BE2C (cell line): ENCODE measurements around the gene IRF2BP1.

ENCODE experiments used
- DNase-seq: peaks from one replicate; pipeline ENCODE4 v3.0.0-alpha.2; 2020
- H3K27me3 ChIP-seq: fragments of 250-450 bp; sonication (Bioruptor Pico); 2 replicates; pipeline ENCODE4 v1.5.1; 2020; ENCODE audit warnings: mild to moderate bottlenecking
- H3K36me3 ChIP-seq: fragments of 250-450 bp; sonication (Bioruptor Pico); 2 replicates; pipeline ENCODE4 v1.5.1; 2020; ENCODE audit warnings: mild to moderate bottlenecking
- H3K4me1 ChIP-seq: fragments of 250-450 bp; sonication (Bioruptor Pico); 2 replicates; pipeline ENCODE4 v1.5.1; 2020
- H3K4me3 ChIP-seq: 2 replicates; pipeline ENCODE4 v1.5.1; 2011; ENCODE audit warnings: low read depth, low read length
- H3K9me3 ChIP-seq: fragments of 250-450 bp; sonication (Bioruptor Pico); 2 replicates; pipeline ENCODE4 v1.5.1; 2020
- CTCF ChIP-seq: IDR thresholded peaks from 2 replicates; pipeline ENCODE4 v1.5.1; 2012; ENCODE audit warnings: mild to moderate bottlenecking, low read depth, low read length

IRF2BP1 gene

GRCh38 chr19:45906221-45906620 lies 20.3 kb upstream of the IRF2BP1 start:
- Histone ChIP-seq H3K36me3 (no peaks in the 10 kb centered on the region), H3K4me3 (no peak overlapping the region), H3K27me3 (no peaks in the 10 kb centered on the region), H3K9me3 (no peaks in the 10 kb centered on the region), H3K4me1 (no peaks in the 10 kb centered on the region)
- no peak for DNase-seq
- TF ChIP-seq CTCF = no peak

- no peak for DNase-seq
- Histone ChIP-seq H3K36me3 (peaks cover 1% of the 10 kb centered on the region), H3K4me1 (no peaks in the 10 kb centered on the region), H3K27me3 (no peaks in the 10 kb centered on the region), H3K9me3 (no peaks in the 10 kb centered on the region), H3K4me3 (no peak overlapping the region)
- TF ChIP-seq CTCF = no peak
These were observed 19.1 kb upstream of the IRF2BP1 start for GRCh38 chr19:45905011-45905410.

GRCh38 chr19:45902651-45903625 lies 17.0 kb upstream of the IRF2BP1 start:
- DNase-seq = peak; percentile 99
- Histone ChIP-seq H3K36me3 (peaks cover 17% of the 10 kb centered on the region), H3K9me3 (no peaks in the 10 kb centered on the region), H3K4me1 (no peaks in the 10 kb centered on the region), H3K27me3 (no peaks in the 10 kb centered on the region), H3K4me3 (peak overlapping the region; percentile 85)
- no peak for TF ChIP-seq CTCF

- H3K9me3 ChIP-seq = no peaks in the 10 kb centered on the region
- TF ChIP-seq CTCF = no peak
- H3K4me1 ChIP-seq = no peaks in the 10 kb centered on the region
- peak within 1 kb of the TSS; percentile 85 for H3K4me3 ChIP-seq
- DNase-seq = no peak
- H3K36me3 ChIP-seq = peaks cover 17% of the 10 kb centered on the region
- H3K27me3 ChIP-seq = no peaks in the 10 kb centered on the region
These were observed 16.1 kb upstream of the IRF2BP1 start, which contains the start of gene MYPOP for GRCh38 chr19:45901912-45902650. Gene MYPOP (minus strand): TSS chr19:45902613. CDS start chr19:45901773, 840 bp downstream.

GRCh38 chr19:45901432-45901911 lies 15.5 kb upstream of the IRF2BP1 start:
- peak; percentile 54 for DNase-seq
- H3K27me3 ChIP-seq = no peaks in the 10 kb centered on the region
- peak overlapping the region; percentile 85 for H3K4me3 ChIP-seq
- H3K9me3 ChIP-seq = no peaks in the 10 kb centered on the region
- peaks cover 17% of the 10 kb centered on the region for H3K36me3 ChIP-seq
- no peak for TF ChIP-seq CTCF
- no peaks in the 10 kb centered on the region for H3K4me1 ChIP-seq
